ENCODE measurements around the gene PAQR4. TPM values are rescaled to one million over a fixed set of nuclear protein-coding genes. Genes with fewer than 3 reads are reported as not detected.

PAQR4 gene
- 10 to 100 TPM in 1 of 2 donors, 1 to 10 TPM in 1; 9.6 to 22.0 TPM for total RNA-seq

DNA sequence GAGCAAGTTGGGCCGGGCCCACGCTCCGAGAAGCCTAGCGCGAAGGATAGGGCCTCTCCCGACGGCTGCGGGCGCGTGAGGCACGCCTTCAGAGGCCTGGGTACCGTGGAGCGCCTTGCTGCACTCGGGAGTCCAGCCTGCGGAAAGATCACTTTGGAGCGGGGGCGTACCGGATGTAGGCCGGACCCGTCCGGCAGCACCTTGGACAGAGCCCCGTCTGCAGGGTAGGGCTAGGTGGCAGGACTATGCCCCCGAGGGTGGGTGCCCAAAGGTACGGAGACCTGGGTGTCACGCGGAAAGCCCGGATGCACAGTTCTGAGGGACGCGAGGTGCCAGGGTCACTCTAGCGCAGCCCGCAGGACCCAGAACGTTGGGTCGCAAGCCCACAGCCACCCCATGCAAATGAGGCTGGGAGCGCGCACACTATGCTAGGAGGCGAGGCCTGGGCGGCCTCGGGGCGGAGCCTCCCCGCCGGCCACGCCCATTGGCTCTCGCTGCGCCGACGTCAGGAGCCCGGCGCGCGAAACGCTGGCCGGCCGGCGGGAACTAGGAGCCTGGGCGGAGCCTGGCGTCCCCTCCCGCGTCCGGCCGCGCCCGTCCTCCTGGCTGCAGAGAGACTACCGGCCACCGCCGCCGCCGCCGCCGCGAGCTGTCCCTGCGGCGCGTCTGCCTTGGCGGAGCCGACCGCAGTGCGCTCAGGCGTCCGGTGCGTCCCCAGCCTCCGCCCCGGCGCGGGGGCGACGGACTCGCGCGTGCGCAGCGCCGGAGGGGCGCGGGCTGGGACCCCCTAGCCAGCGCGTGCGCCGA lies at the start of gene PAQR4:
TSS of gene PAQR4 (plus strand) at position 611 of the 807 bp plus-strand sequence. CDS start 327 bp downstream, outside the sequence.

GRCh38 chr16:2963723-2964474 lies 5.2 kb upstream of the PAQR4 start, which contains the start of gene KREMEN2:
TSS of gene KREMEN2 (plus strand) at chr16:2964275. CDS start at chr16:2964521, 246 bp downstream.

DNA sequence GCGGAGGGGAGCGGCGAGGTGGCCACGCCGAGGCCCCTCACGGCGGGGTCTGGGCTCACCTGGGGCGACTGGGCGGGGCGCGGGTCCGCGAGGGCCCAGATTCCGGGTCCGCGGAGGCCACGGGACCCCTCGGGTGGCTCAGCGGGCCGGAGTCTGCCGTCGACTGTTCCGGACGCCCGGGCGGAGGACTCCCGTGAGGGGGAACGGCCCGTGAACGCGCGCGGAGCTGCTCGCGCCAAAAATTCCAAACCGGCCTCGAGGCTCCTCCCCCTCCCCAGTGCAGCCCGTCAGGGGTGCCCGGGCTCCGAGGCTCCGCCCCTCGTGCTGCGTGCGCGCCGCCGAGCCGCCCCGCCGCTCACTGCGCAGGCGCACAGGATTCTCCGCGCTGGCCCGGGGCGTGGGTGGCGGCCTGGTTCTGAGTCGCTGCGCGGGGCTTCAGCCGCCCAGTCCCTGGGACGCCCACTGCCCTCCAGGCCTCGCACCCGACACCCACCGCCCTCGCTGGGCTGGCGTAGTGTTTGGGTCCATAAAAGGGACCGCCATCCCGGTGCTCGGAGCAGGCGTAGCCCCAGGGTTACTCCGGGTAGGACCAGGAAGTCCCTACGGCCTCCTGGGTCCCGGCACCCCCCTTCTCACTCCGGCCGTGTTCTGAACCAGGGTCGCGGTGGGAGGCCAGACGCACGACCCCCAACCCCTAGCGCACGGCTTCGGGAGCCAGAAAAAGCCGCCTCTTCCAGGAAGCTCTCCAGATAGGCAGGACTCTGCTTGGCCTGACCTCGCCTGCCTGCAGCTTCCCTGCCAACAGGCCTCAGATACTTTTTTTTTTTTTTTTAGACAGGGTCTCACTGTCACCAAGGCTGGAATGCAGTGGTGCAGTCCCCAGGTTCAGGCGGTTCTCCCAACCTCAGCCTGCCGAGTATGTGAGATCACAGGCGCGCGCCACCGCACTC lies 11.4 kb downstream of the PAQR4 start, which contains the start of gene PKMYT1:
TSS of gene PKMYT1 (minus strand) at position 220 of the 950 bp plus-strand sequence. CDS start 789 bp downstream, outside the sequence.

GRCh38 chr16:3012828-3013420 lies 43.8 kb downstream of the PAQR4 start, which contains the start of gene CLDN9:
TSS of gene CLDN9 (plus strand) at chr16:3012923. CDS start at chr16:3013363, 440 bp downstream.

GRCh38 chr16:3017794-3018506 lies 48.8 kb downstream of the PAQR4 start, which contains the start of gene CLDN6:
TSS of gene CLDN6 (minus strand) at chr16:3018183. CDS start at chr16:3016021, 2,162 bp downstream.

DNA sequence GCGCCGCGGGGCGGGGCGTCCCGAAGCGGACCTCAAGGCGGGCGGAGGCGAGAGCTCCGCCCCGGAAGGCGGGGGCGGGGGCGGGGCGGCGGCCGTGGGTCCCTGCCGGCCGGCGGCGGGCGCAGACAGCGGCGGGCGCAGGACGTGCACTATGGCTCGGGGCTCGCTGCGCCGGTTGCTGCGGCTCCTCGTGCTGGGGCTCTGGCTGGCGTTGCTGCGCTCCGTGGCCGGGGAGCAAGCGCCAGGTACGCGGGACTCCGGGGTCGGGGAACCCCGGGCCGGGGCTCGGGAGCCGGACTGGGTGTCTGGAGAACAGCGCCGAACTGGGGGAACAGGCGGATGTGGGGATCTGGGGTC lies 51.1 kb downstream of the PAQR4 start, which contains the start of gene TNFRSF12A:
TSS of gene TNFRSF12A (plus strand) at position 122 of the 357 bp plus-strand sequence. CDS start at position 152, 30 bp downstream.

Small RNA genes within 50 kb of the gene (small RNA-seq; reads per million reads assigned to genes)
- 0 reads per million in 2 donors for gene LINC00514

Other genes starting within 250 kb of the PAQR4 start
- 1 to 10 TPM in 1 of 2 donors, under 1 TPM in 1; 1.00 to 1.4 TPM for gene PRSS27, start 249.1 kb upstream of the PAQR4 start, total RNA-seq
- gene SRRM2, start 216.7 kb upstream of the PAQR4 start, total RNA-seq: 10 to 100 TPM; 61.9 to 73.0 TPM
- 100 to 1,000 TPM; 238 TPM for gene ELOB, start 192.1 kb upstream of the PAQR4 start, total RNA-seq
- gene PRSS33, start 181.8 kb upstream of the PAQR4 start, total RNA-seq: not detected
- gene PRSS41, start 170.9 kb upstream of the PAQR4 start, total RNA-seq: not detected
- 1 to 10 TPM in 1 of 2 donors, not detected in 1; 1.4 TPM for gene PRSS21, start 152.1 kb upstream of the PAQR4 start, total RNA-seq
- not detected for gene ZG16B, start 139.0 kb upstream of the PAQR4 start, total RNA-seq
- not detected for gene PRSS22, start 111.2 kb upstream of the PAQR4 start, total RNA-seq
- 10 to 100 TPM; 47.8 to 57.6 TPM for gene FLYWCH2, start 86.1 kb upstream of the PAQR4 start, total RNA-seq
- gene FLYWCH1, start 57.4 kb upstream of the PAQR4 start, total RNA-seq: 100 to 1,000 TPM in 1 of 2 donors, 10 to 100 TPM in 1; 54.6 to 113 TPM
- gene KREMEN2, start 5.1 kb upstream of the PAQR4 start, total RNA-seq: under 1 TPM; 0.33 to 0.34 TPM
- 10 to 100 TPM; 16.5 to 52.3 TPM for gene PKMYT1, start 11.1 kb downstream of the PAQR4 start, total RNA-seq
- not detected for gene CLDN9, start 43.6 kb downstream of the PAQR4 start, total RNA-seq
- gene CLDN6, start 48.8 kb downstream of the PAQR4 start, total RNA-seq: not detected
- gene TNFRSF12A, start 51.0 kb downstream of the PAQR4 start, total RNA-seq: 10 to 100 TPM; 16.9 to 35.6 TPM
- gene HCFC1R1, start 54.6 kb downstream of the PAQR4 start, total RNA-seq: 10 to 100 TPM; 11.7 to 19.6 TPM
- 10 to 100 TPM; 24.0 to 25.5 TPM for gene THOC6, start 54.7 kb downstream of the PAQR4 start, total RNA-seq
- not detected for gene BICDL2, start 67.6 kb downstream of the PAQR4 start, total RNA-seq
- gene MMP25, start 77.2 kb downstream of the PAQR4 start, total RNA-seq: under 1 TPM; under 0.01 to 1.00 TPM
- gene IL32, start 96.3 kb downstream of the PAQR4 start, total RNA-seq: 1 to 10 TPM in 1 of 2 donors, not detected in 1; 6.2 TPM
- not detected for gene ZSCAN10, start 129.9 kb downstream of the PAQR4 start, total RNA-seq
- gene ZNF205, start 143.2 kb downstream of the PAQR4 start, total RNA-seq: 10 to 100 TPM; 17.6 to 18.2 TPM
- 1 to 10 TPM; 7.0 to 7.9 TPM for gene ZNF213, start 165.7 kb downstream of the PAQR4 start, total RNA-seq
- gene OR1F1, start 218.9 kb downstream of the PAQR4 start, total RNA-seq: not detected